H1 (cell line): ENCODE measurements around the gene FBN3. TPM values are rescaled to one million over a fixed set of nuclear protein-coding genes. Genes with fewer than 3 reads are reported as not detected.

ENCODE experiments used
- BCL11A ChIP-seq, 2 experiments: IDR thresholded peaks; one replicate each; pipeline ENCODE4 v1.6.1; 2011; ENCODE audit warnings: low read depth in 2 of 2, low read length in 2 of 2, mild to moderate bottlenecking in 2 of 2
- CTCF ChIP-seq, 3 experiments: IDR thresholded peaks; 1 replicate in 2 of 3; 2 replicates in 1 of 3; pipeline versions ENCODE4 v1.5.1 to v1.6.1; 2011; ENCODE audit warnings: low read length in 3 of 3, mild to moderate bottlenecking in 3 of 3, inconsistent platforms in 2 of 3, low read depth in 1 of 3, moderate library complexity in 1 of 3; ENCODE audit not compliant: insufficient read depth in 1 of 3; ENCODE audit errors: control extremely low read depth in 1 of 3
- SP2 ChIP-seq: IDR thresholded peaks from 2 replicates; pipeline ENCODE4 v1.6.1; 2012; ENCODE audit warnings: mild to moderate bottlenecking, low read length, inconsistent platforms
- TAF1 ChIP-seq: IDR thresholded peaks from 2 replicates; pipeline ENCODE4 v1.6.1; 2011; ENCODE audit warnings: mild to moderate bottlenecking, low read depth, low read length
- TEAD4 ChIP-seq: IDR thresholded peaks from 2 replicates; pipeline ENCODE4 v1.6.1; 2012; ENCODE audit warnings: low read depth, low read length, inconsistent platforms, mixed read lengths
- YY1 ChIP-seq: IDR thresholded peaks from 2 replicates; pipeline ENCODE4 v1.6.1; 2011; ENCODE audit warnings: low read depth, mild to moderate bottlenecking, low read length
- polyA plus RNA-seq, 7 experiments: library from polyadenylated mRNA; depleted of rRNA in 3 of 7; stranded (reverse) in 5 of 7; unstranded in 2 of 7; fragments of >200 nt in 5 of 7; fragments of 200-250 nt in 2 of 7; gene quantifications; 1 replicate in 5 of 7; 2 replicates in 1 of 7; 4 replicates in 1 of 7; pipeline versions ENCODE4 v1.2.1 to v1.2.3, GENCODE V29; 2011 to 2013; ENCODE audit warnings: missing spikeins in 2 of 7, mixed read lengths in 2 of 7
- total RNA-seq: library from RNA; stranded (reverse); fragmentation: NEBNext Ultra II Directional; extraction: Animal tissue kit (Norgen Biotek cat#: 25700); gene quantifications from 2 replicates; pipeline ENCODE4 v1.2.1, GENCODE V29; 2021

FBN3 gene
- total and polyA plus RNA-seq, 2 of the 8 experiments (the other 6 are each of a cell fraction or from before 2014, with no cell fraction given): 37.1 to 38.7 TPM

DNA sequence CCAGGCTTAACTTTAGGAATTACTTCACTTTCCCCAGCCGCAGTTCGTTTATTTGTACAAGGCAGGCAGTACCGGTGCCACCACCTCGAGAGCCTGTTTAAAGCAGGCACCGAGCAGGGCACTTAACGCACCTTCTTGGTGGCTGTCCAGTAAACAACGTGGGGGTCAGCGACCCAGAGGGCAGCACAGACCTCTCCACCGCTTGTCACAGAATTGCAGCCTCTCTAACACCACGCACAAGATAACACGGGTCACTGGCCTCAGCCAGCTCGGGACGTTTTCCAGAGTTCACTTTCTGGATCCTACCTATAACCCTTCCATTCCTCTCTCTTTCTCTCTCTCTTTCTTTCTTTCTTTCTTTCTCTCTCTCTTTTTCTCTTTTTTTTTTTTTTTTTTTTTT lies 127.1 kb downstream of the FBN3 start (continued):
- no peak for TF ChIP-seq TEAD4
- TF ChIP-seq YY1: no peak
- TF ChIP-seq TAF1: no peak
- TF ChIP-seq BCL11A (IDR thresholded peaks at IDR 0.05; ENCODE audit: low read depth in 2 of 2, low read length in 2 of 2): no peak
- no peak for TF ChIP-seq CTCF (IDR thresholded peaks at IDR 0.05; ENCODE audit: control extremely low read depth in 1 of 3, insufficient read depth in 1 of 3, low read depth in 1 of 3, low read length in 3 of 3)
- no peak for TF ChIP-seq SP2
